PFSK-1 (cell line): ENCODE results near the gene MRAP.

Source experiments
- FOXP2 ChIP-seq: optimal IDR thresholded peaks from 2 replicates; pipeline ENCODE3; 2011; ENCODE audit warnings: borderline replicate concordance, control low read depth, inconsistent platforms; ENCODE audit not compliant: insufficient read depth; ENCODE audit errors: extremely low read length, extremely low read depth
- POLR2AphosphoS5 ChIP-seq: IDR thresholded peaks from 2 replicates; pipeline ENCODE4 v1.6.1; 2012; ENCODE audit warnings: low read depth, mild to moderate bottlenecking, control low read depth, low read length, moderate library complexity

GRCh38 chr21:32337206-32337605 is 38.6 kb downstream of the MRAP start:
- no peak for TF ChIP-seq POLR2AphosphoS5
- TF ChIP-seq FOXP2 = no peak
